HFFc6 (cell line): Measurements from ENCODE around the gene SH3PXD2A. TPM values are rescaled to one million over a fixed set of nuclear protein-coding genes. Genes with fewer than 3 reads are reported as not detected.

Experiments used
- DNase-seq: peaks from one replicate; pipeline ENCODE4 v3.0.0-alpha.2; 2018
- H3K27ac Mint-ChIP-seq: 2 replicates; pipeline ENCODE4 v1.8.0; 2020; ENCODE audit warnings: mild to moderate bottlenecking, mixed read lengths
- H3K27me3 Mint-ChIP-seq: 2 replicates; pipeline ENCODE4 v1.8.0; 2021; ENCODE audit warnings: mild to moderate bottlenecking, moderate library complexity, mixed read lengths; ENCODE audit not compliant: insufficient read depth
- H3K36me3 Mint-ChIP-seq: 2 replicates; pipeline ENCODE4 v1.8.0; 2021; ENCODE audit warnings: low read depth, mixed read lengths
- H3K4me1 Mint-ChIP-seq: 2 replicates; pipeline ENCODE4 v1.8.0; 2020; ENCODE audit warnings: low read depth, mixed read lengths
- H3K4me3 Mint-ChIP-seq: 2 replicates; pipeline ENCODE4 v1.8.0; 2020; ENCODE audit warnings: mild to moderate bottlenecking, moderate library complexity, mixed read lengths
- H3K9me3 Mint-ChIP-seq: 2 replicates; pipeline ENCODE4 v1.8.0; 2020; ENCODE audit warnings: mild to moderate bottlenecking, mixed read lengths
- CTCF ChIP-seq: fragments of 200-600 bp; sonication (generic); IDR thresholded peaks from 2 replicates; pipeline ENCODE4 v1.5.0; 2021; ENCODE audit warnings: antibody characterized with exemption, mild to moderate bottlenecking
- total RNA-seq, 6 experiments: library from RNA; stranded (reverse); fragmentation: NEBNext Ultra II Directional; extraction: Animal tissue kit (Norgen Biotek cat#: 25700); gene quantifications; 2 replicates in 1 of 6; 3 replicates in 5 of 6; pipeline ENCODE4 v1.2.3, GENCODE V29; 2021

Gene SH3PXD2A
- total RNA-seq, 6 experiments from 2014 or later, result 75.5 to 113 (median 81.1) TPM

GRCh38 chr10:103876155-103876554, 20.8 kb upstream of the SH3PXD2A start:
- Mint-ChIP-seq H3K9me3 (no peaks in the 10 kb centered on the region), H3K27ac (no peak overlapping the region), H3K4me1 (peaks cover 16% of the 10 kb centered on the region), H3K4me3 (no peak overlapping the region), H3K36me3 (peaks cover 5% of the 10 kb centered on the region; the same call in 1 of the 2 replicates), H3K27me3 (no peaks in the 10 kb centered on the region; the same call in 1 of the 2 replicates)
- no peak for DNase-seq
- no peak for TF ChIP-seq CTCF

GRCh38 chr10:103874730-103875129, 19.4 kb upstream of the SH3PXD2A start:
- TF ChIP-seq CTCF, result no peak
- DNase-seq, result no peak
- Mint-ChIP-seq H3K36me3 (peaks cover 5% of the 10 kb centered on the region; the same call in 1 of the 2 replicates), H3K9me3 (no peaks in the 10 kb centered on the region), H3K27ac (no peak overlapping the region), H3K4me1 (peaks cover 30% of the 10 kb centered on the region), H3K27me3 (no peaks in the 10 kb centered on the region), H3K4me3 (no peak overlapping the region)

GRCh38 chr10:103872137-103872931, 17.0 kb upstream of the SH3PXD2A start:
- peak; percentile 80 for DNase-seq
- Mint-ChIP-seq H3K4me1 (peaks cover 36% of the 10 kb centered on the region), H3K36me3 (no peaks in the 10 kb centered on the region), H3K4me3 (peak overlapping the region; percentile 26; the same call in 1 of the 2 replicates), H3K27me3 (no peaks in the 10 kb centered on the region), H3K27ac (peak overlapping the region; percentile 97), H3K9me3 (no peaks in the 10 kb centered on the region)
- no peak for TF ChIP-seq CTCF

GRCh38 chr10:103871006-103871405, 15.6 kb upstream of the SH3PXD2A start:
- no peak for TF ChIP-seq CTCF
- H3K4me3 Mint-ChIP-seq, result peak overlapping the region; percentile 79
- H3K27ac Mint-ChIP-seq, result peak overlapping the region; percentile 97

GRCh38 chr10:103870516-103870915, 15.1 kb upstream of the SH3PXD2A start:
- H3K27me3 Mint-ChIP-seq, result no peaks in the 10 kb centered on the region; the same call in 1 of the 2 replicates
- H3K27ac Mint-ChIP-seq, result peak overlapping the region; percentile 97
- H3K4me3 Mint-ChIP-seq, result peak overlapping the region; percentile 79
- TF ChIP-seq CTCF, result peak; percentile 54
- H3K9me3 Mint-ChIP-seq, result peaks cover 6% of the 10 kb centered on the region
- DNase-seq, result peak; percentile 93
- peaks cover 36% of the 10 kb centered on the region for H3K4me1 Mint-ChIP-seq
- peaks cover 5% of the 10 kb centered on the region; the same call in 1 of the 2 replicates for H3K36me3 Mint-ChIP-seq

More at GRCh38 chr10:103871006-103871405, 15.6 kb upstream of the SH3PXD2A start:
- DNase-seq, result no peak
- peaks cover 1% of the 10 kb centered on the region; the same call in 1 of the 2 replicates for H3K9me3 Mint-ChIP-seq
- no peaks in the 10 kb centered on the region; the same call in 1 of the 2 replicates for H3K36me3 Mint-ChIP-seq
- no peaks in the 10 kb centered on the region; the same call in 1 of the 2 replicates for H3K27me3 Mint-ChIP-seq
- peaks cover 36% of the 10 kb centered on the region for H3K4me1 Mint-ChIP-seq
